Measurements from ENCODE around the gene APOBEC3F.
"Not testable (repeated sequence)": the region's sequence is repeated elsewhere in the genome, so short reads cannot be mapped to it uniquely, and the experiment has no call there.

The APOBEC3F gene

DNA sequence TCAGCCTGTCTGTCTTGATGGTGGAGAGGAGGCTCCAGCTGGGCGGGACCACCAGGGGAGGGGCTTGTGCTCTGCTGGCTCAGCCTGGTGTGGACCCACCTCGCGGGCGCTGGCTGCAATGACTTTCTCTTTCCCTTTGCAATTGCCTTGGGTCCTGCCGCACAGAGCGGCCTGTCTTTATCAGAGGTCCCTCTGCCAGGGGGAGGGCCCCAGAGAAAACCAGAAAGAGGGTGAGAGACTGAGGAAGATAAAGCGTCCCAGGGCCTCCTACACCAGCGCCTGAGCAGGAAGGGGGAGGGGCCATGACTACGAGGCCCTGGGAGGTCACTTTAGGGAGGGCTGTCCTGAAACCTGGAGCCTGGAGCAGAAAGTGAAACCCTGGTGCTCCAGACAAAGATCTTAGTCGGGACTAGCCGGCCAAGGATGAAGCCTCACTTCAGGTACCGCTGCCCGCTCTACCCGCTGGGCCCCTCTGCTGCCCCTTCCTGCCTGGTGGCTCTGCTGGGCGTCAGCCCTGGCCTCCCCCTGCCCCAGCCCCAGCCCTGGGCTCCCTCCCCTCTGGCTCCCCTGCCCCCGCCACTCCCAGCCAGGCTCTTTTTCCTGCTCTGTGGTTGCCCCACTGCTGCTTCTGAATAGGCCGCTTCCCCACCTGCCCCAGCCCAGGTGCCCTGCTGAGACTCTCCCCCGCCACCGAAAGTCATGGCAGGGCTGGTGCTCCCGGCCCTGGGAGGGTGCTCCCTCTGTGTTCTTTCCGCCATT is at the start of gene APOBEC3F:
TSS of gene APOBEC3F (plus strand) at position 327 of the 759 bp plus-strand sequence. CDS start at position 424, 97 bp downstream.
- peak; percentile 48 for DNase-seq

- not testable (repeated sequence) for DNase-seq
Observed at GRCh38 chr22:38992871-38993371, 47.7 kb upstream of the APOBEC3F start.

DNA sequence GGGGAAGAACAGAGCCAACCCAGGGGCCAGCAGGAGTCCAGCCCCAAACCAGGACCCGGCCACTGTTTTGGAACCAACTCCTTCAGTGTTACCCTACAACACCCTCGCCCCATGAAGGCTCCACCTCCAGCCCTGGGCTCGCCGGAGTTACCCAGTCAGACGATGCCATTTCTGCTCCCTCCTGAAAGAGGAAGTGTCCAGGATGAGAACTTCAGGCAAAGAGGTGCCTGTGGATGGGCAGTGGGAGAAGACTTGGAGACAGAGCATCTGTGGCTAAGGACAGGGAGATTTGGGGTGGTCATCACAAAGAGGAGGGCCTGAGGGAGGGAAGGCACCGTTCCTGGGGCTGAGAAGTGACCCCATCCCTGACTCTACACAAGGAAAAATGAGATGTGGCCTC is 44.6 kb upstream of the APOBEC3F start:
- DNase-seq: no peak

DNA sequence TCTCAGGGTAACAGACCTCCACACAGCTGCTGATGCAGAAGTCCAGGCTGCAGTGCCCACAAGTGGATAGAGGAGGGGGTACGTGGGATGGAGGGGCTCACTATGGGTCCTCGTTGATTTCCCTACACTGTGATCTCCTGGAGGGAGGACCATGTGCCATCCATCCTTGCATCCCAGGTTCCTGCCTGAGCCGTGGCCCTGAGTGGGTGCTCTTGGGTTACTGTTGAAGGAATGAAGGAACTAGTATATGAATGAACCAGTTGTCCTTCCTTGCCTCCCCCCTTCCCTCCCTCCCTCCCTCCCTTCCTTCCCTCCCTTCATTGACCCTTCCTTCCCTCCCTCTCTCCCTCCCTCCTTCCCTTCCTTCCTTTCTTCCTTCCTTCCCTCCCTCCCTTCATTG is 43.1 kb upstream of the APOBEC3F start:
- no peak for DNase-seq

GRCh38 chr22:39003165-39003638 is 37.5 kb upstream of the APOBEC3F start:
- peak; percentile 85 for DNase-seq

- no peak for DNase-seq
Observed at GRCh38 chr22:39007177-39007576, 33.5 kb upstream of the APOBEC3F start.

DNA sequence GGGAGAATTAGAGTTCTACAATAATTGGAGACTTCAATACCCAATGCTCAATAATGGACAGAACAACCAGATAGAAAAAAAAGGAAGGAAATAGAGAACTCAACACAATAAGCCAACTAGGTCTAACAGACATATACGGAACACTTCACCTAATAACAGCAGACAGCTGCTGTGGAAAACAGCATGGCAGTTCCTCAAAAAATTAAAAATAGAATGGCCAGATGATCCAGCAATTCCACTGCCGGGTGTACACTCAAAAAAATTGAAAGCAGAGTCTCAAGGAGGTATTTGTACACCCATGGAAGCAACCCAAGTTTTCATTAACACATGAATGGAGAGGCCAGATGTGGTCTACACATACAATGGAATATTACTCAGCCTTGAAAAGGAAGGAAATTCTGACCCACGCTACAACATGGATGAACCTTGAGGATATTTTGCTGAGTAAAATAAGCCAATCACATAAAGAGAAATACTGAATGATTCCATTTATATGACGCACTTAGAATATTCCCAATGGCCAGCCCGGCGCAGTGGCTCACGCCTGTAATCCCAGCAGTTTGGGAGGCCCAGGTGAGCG is 32.3 kb upstream of the APOBEC3F start:
- not testable (repeated sequence) for DNase-seq

GRCh38 chr22:39010946-39011345 is 29.7 kb upstream of the APOBEC3F start:
- DNase-seq: no peak

DNA sequence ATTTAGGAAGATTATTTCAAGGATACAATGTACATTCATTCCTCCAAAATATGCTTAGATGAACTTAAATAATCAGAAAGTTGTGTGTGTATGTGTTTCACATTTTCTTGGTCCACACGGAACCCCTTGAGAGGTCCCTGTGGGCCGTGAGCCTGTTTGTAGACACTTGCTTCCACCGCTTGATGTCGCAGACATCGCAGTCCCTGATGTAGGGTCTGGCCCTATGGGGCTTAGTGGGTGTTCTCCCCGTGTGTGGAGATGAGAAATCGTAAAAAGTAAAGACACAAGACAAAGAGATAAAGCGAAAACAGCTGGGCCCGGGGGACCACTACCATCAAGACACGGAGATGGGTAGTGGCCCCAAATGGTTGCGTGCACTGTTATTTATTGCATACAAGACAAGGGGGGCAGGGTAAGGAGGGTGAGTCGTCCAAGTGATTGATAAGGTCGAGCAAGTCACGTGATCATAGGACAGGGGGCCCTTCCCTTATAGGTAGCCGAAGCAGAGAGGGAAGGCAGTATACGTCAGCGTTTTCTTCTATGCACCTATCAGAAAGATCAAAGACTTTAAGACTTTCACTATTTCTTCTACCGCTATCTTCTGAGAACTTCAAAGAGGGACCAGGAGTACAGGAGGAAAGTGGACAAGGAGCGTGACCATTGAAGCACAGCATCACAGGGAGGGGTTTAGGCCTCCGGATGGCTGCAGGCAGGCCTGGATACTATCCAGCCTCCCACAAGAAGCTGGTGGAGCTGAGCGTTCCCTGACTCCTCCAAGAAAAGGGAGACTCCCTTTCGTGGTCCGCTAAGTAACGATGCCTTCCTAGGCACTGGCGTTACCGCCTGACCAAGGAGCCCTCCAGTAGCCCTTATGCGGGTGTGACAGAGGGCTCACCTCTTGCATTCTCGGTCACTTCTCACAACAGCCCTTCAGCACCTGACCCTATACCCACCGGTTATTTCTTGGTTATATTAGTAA is 27.8 kb upstream of the APOBEC3F start:
- no peak for DNase-seq

- DNase-seq: not testable (repeated sequence)
Observed at GRCh38 chr22:39013561-39013941, 27.1 kb upstream of the APOBEC3F start.

DNA sequence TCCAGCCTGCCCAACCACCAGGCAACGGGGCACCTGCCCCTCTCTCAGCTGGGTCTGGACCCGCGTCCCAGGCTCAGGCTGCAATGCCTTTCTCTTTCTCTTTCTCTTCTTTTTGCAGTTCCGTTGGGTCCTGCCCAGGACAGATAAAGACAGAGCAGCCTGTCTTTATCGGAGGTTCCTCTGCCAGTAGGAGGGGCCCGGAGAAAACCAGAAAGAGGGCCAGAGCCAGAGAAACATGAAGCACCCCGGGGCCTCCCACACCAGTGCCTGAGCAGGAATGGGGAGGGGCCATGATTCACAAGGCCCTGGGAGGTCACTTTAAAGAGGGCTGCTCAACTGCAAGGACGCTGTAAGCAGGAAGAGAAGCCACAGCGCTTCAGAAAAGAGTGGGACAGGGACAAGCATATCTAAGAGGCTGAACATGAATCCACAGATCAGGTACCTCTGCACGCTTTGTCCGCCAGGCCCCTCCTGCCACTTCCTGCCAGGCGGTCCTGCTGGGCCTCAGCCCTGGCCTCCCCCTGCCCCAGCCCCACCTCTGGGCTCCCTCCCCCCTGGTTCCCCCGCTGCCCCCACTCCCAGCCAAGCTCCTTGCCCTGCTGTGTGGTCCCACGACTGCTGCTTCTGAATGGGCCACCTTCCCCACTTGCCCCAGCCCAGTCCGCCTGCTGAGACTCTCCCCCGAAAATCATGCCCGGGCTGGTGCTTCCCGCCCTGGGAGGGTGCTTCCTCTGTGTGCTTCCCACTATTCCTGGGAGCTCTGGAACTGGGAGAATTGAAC is 26.5 kb upstream of the APOBEC3F start, which contains the start of gene APOBEC3C:
TSS of gene APOBEC3C (plus strand) at position 316 of the 781 bp plus-strand sequence. CDS start at position 422, 106 bp downstream.
- peak; percentile 90 for DNase-seq

GRCh38 chr22:39014723-39015121 is 25.9 kb upstream of the APOBEC3F start:
- DNase-seq: not testable (repeated sequence)

GRCh38 chr22:39016592-39016991 is 24.1 kb upstream of the APOBEC3F start:
- no peak for DNase-seq

GRCh38 chr22:39017596-39018365 is 22.9 kb upstream of the APOBEC3F start:
- no peak for DNase-seq

DNA sequence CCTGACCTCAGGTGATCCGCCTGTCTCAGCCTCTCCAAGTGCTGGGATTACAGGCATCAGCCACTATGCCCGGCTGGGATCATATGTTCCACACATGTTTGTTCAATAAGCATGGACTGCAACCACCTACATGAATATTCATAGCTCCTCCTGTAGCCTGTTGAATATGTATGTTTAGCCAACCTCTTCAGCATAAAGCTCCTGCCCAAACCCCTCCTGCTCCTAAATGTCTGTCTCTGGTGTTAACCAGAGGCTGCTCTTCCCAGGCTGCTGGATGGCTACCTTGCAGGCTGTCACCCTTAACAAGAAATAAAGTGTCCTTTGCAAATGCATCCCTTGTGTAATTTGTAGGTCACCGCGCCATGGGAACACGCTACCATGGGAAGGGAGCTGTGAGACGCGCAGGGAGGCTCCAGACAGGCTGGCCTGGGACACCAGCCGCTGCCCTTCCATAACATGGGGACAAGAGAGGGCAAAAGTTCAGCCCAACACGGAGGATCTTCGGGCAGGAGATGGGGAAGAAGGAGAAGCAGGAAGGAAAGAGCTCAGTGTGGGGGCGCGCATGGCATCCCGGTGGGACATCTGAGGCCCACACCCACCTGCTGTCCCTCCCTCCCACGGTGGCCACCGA is 20.5 kb upstream of the APOBEC3F start:
- peak; percentile 11 for DNase-seq

GRCh38 chr22:39021552-39022250 is 19.0 kb upstream of the APOBEC3F start:
- DNase-seq: no peak

GRCh38 chr22:39024519-39025308 is 15.9 kb upstream of the APOBEC3F start:
- no peak for DNase-seq

DNA sequence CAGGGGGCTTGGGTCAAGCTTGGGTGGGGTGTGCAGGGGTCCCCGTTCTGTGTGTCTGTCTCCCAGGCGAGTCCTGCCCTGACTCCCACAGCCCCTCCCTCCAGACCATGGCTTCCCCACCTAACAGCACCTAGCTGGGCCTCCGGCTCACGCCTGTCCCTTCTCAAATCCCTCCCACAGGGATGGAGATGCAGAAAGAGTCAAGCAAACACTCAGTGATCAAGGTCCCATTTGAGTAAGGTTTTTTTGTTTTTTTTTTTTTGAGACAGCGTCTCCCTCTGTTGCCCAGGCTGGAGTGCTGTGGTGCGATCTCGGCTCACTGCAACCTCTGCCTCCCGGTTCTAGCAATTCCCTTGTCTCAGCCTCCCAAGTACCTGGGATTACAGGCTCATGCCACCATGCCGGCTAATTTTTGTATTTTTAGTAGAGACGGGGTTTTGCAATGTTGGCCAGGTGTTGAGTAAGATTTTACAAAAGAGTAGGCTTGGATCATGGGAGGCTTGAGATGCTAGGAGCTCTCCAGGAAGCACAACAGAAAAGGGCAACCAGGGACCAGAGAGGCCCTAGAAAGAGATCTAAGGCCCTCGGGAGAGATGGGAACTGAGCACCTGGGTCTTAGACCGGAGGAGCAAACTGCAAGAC is 14.0 kb upstream of the APOBEC3F start:
- DNase-seq: no peak

- DNase-seq: no peak
Observed at GRCh38 chr22:39027717-39028116, 12.9 kb upstream of the APOBEC3F start.

Data from fibroblast of upper back skin (primary cell).